HG03097 (cell line): Measurements from ENCODE around the gene LASP1.

Source experiments
- ATAC-seq: cut with Tn5 transposase; IDR thresholded peaks from one replicate; pipeline ENCODE4 v1.9.1; 2021; ENCODE audit not compliant: unreplicated experiment, low FRiP score

LASP1 gene

GRCh38 chr17:38885728-38886642, 16.1 kb downstream of the LASP1 start:
- ATAC-seq: no peak

GRCh38 chr17:38886643-38887010, 16.8 kb downstream of the LASP1 start:
- no peak for ATAC-seq

GRCh38 chr17:38888842-38889241, 19.0 kb downstream of the LASP1 start:
- ATAC-seq: no peak

- ATAC-seq: no peak
These were observed 20.0 kb downstream of the LASP1 start for GRCh38 chr17:38889745-38890409.

- ATAC-seq: no peak
These were observed 20.5 kb downstream of the LASP1 start for GRCh38 chr17:38890410-38890746.

GRCh38 chr17:38891441-38891840, 21.6 kb downstream of the LASP1 start:
- ATAC-seq: no peak

GRCh38 chr17:38892083-38892482, 22.2 kb downstream of the LASP1 start:
- ATAC-seq: no peak

GRCh38 chr17:38892620-38893019, 22.8 kb downstream of the LASP1 start:
- no peak for ATAC-seq

GRCh38 chr17:38893113-38893512, 23.3 kb downstream of the LASP1 start:
- ATAC-seq: no peak

- no peak for ATAC-seq
These were observed 23.7 kb downstream of the LASP1 start for GRCh38 chr17:38893607-38894006.

- ATAC-seq: no peak
These were observed 24.4 kb downstream of the LASP1 start for GRCh38 chr17:38894276-38894675.

GRCh38 chr17:38896346-38896954, 26.6 kb downstream of the LASP1 start:
- no peak for ATAC-seq

- no peak for ATAC-seq
These were observed 27.3 kb downstream of the LASP1 start for GRCh38 chr17:38897176-38897575.

GRCh38 chr17:38897671-38898290, 27.9 kb downstream of the LASP1 start:
- ATAC-seq: no peak

GRCh38 chr17:38898291-38898679, 28.4 kb downstream of the LASP1 start:
- ATAC-seq: peak; percentile 34

GRCh38 chr17:38898812-38899348, 29.0 kb downstream of the LASP1 start:
- ATAC-seq: peak; percentile 66

GRCh38 chr17:38899421-38899820, 29.6 kb downstream of the LASP1 start:
- peak; percentile 5 for ATAC-seq

GRCh38 chr17:38900978-38901656, 31.3 kb downstream of the LASP1 start:
- no peak for ATAC-seq

- ATAC-seq: no peak
These were observed 33.5 kb downstream of the LASP1 start for GRCh38 chr17:38903404-38903803.

GRCh38 chr17:38904892-38905291, 35.0 kb downstream of the LASP1 start:
- ATAC-seq: no peak
